ENCODE data around the gene LRSAM1.

DNA sequence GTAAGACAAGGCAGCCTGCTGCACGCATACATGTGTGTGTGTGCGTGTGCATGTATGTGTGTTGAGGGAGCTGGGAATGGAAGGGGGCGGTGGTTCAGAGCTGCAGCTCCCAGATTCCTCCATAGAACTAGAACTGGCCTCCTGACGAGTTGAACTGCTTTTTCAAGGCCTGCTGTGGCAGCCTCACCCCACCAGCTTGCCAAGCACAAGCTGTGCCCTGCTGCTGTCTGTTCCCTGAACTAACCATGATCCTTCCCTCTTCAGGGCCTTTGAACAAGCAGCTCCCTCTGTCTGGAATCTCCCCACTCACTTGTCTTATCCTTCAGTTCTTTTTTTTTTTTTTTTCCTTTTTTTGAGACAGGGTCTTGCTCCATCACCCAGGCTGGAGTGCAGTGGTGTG, 22.6 kb downstream of the LRSAM1 start:
- TF ChIP-seq MYC (IDR thresholded peaks at IDR 0.05; ENCODE audit: low read depth, low read length) (no peak), MYC (CRISPR knock-in tag; IDR thresholded peaks at IDR 0.05; ENCODE audit: borderline replicate concordance, low read depth) (no peak), BHLHE40 (IDR thresholded peaks at IDR 0.05; ENCODE audit: low read length) (no peak), KDM5B (IDR thresholded peaks at IDR 0.05; ENCODE audit: insufficient replicate concordance, low read depth, low read length) (no peak), POLR2A (conservative IDR thresholded peaks at IDR 0.05) (no peak), DNMT1 (IDR thresholded peaks at IDR 0.05) (no peak), ZNF232 (CRISPR knock-in tag; IDR thresholded peaks at IDR 0.05) (no peak)
- TF ChIP-seq, protein P1, sequence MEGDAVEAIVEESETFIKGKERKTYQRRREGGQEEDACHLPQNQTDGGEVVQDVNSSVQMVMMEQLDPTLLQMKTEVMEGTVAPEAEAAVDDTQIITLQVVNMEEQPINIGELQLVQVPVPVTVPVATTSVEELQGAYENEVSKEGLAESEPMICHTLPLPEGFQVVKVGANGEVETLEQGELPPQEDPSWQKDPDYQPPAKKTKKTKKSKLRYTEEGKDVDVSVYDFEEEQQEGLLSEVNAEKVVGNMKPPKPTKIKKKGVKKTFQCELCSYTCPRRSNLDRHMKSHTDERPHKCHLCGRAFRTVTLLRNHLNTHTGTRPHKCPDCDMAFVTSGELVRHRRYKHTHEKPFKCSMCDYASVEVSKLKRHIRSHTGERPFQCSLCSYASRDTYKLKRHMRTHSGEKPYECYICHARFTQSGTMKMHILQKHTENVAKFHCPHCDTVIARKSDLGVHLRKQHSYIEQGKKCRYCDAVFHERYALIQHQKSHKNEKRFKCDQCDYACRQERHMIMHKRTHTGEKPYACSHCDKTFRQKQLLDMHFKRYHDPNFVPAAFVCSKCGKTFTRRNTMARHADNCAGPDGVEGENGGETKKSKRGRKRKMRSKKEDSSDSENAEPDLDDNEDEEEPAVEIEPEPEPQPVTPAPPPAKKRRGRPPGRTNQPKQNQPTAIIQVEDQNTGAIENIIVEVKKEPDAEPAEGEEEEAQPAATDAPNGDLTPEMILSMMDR (IDR thresholded peaks at IDR 0.05 in 2 of 3, conservative IDR thresholded peaks at IDR 0.05 in 1 of 3; ENCODE audit: insufficient read depth in 2 of 3, low read depth in 1 of 3, low read length in 3 of 3), result no peak

Measured in K562 (cell line).